Left lung (tissue), 10 donors: ENCODE data around the gene ITGB6. TPM values are rescaled to one million over a fixed set of nuclear protein-coding genes. Genes with fewer than 3 reads are reported as not detected.

Source experiments
- ATAC-seq: fragments of 200-7000 bp; cut with Tn5 transposase; one replicate; pipeline ENCODE4 v1.9.1; 2020; ENCODE audit warnings: moderate library complexity
- DNase-seq, 4 donors: peaks; one replicate each; pipeline ENCODE4 v3.0.0-alpha.2; 2013 to 2020
- H3K27ac ChIP-seq, 2 donors: fragments of 200-600 bp; sonication (generic) in 1 of 2; one replicate each; pipeline versions ENCODE4 v1.5.0 to v1.8.0; 2020 to 2021
- H3K27me3 ChIP-seq, 2 donors: fragments of 200-600 bp; sonication (generic) in 1 of 2; one replicate each; pipeline versions ENCODE4 v1.5.0 to v1.8.0; 2020 to 2021
- H3K36me3 ChIP-seq, 2 donors: fragments of 200-600 bp; sonication (generic) in 1 of 2; one replicate each; pipeline versions ENCODE4 v1.5.0 to v1.8.0; 2020 to 2021
- H3K4me1 ChIP-seq, 2 donors: fragments of 200-600 bp; one replicate each; pipeline ENCODE4 v1.8.0; 2021
- H3K4me3 ChIP-seq, 2 donors: fragments of 200-600 bp; sonication (generic) in 1 of 2; one replicate each; pipeline versions ENCODE4 v1.5.0 to v1.8.0; 2020 to 2021; ENCODE audit warnings: mild to moderate bottlenecking in 1 of 2
- H3K9me3 ChIP-seq, 2 donors: fragments of 200-600 bp; sonication (generic) in 1 of 2; one replicate each; pipeline versions ENCODE4 v1.5.0 to v1.8.0; 2020 to 2021
- intact Hi-C, 2 donors: fragments of 100-400 bp; cut with DNase I; formaldehyde crosslinking; loops; one replicate each; pipeline versions ENCODE4 v1.11.2 to v1.14.2; 2022
- polyA plus RNA-seq, 6 donors: library from polyadenylated mRNA; unstranded; fragments of 120-200 nt; gene quantifications; one replicate each; pipeline ENCODE4 v1.2.1, GENCODE V29; 2013; ENCODE audit not compliant: insufficient read length in 6 of 6
- total RNA-seq, 2 donors: library from RNA; stranded (reverse); fragmentation: NEBNext Ultra II Directional; extraction: Animal tissue kit (Norgen Biotek cat#: 25700); gene quantifications; one replicate each; pipeline ENCODE4 v1.2.1, GENCODE V29; 2021
- TF ChIP-seq, protein P1 (sequence below), 2 donors: fragments of 200-600 bp; sonication (generic) in 1 of 2; IDR thresholded peaks; one replicate each; pipeline versions ENCODE4 v1.5.0 to v1.8.0; 2021; ENCODE audit warnings: antibody characterized with exemption in 2 of 2
- donor health status: DM: no; HTN: yes; CAD: no.
- donor health status: DM: no; HTN: no; CAD: no.

ITGB6 gene
- total and polyA plus RNA-seq, 8 donors: 4.4 to 227 (median 8.5) TPM

DNA sequence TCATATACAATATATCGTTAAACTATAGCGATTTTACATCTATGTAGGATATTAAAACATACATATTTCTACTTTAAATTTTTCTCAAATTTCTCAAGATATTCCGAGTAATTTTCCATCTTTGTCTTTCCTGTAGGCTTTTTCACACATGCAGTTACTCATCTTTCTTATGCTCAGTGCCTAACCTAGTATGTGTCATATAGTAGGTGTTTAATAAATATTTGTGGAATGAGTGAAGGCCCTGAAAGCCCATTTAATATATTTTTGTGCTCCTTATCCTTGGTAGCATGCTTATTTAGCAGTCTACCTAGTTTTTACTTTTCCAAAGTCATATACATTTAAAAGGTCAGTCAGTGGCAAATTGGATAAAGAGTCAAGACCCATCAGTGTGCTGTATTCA, 67.3 kb downstream of the ITGB6 start:
- ATAC-seq (no peak), DNase-seq (no peak)
- intact Hi-C loops: no loop called here
- Histone ChIP-seq H3K4me3 (no peak overlapping the region), H3K36me3 (no peaks in the 10 kb centered on the region), H3K27me3 (no peaks in the 10 kb centered on the region), H3K9me3 (no peaks in the 10 kb centered on the region), H3K27ac (no peak overlapping the region), H3K4me1 (no peaks in the 10 kb centered on the region)
- TF ChIP-seq, protein P1, sequence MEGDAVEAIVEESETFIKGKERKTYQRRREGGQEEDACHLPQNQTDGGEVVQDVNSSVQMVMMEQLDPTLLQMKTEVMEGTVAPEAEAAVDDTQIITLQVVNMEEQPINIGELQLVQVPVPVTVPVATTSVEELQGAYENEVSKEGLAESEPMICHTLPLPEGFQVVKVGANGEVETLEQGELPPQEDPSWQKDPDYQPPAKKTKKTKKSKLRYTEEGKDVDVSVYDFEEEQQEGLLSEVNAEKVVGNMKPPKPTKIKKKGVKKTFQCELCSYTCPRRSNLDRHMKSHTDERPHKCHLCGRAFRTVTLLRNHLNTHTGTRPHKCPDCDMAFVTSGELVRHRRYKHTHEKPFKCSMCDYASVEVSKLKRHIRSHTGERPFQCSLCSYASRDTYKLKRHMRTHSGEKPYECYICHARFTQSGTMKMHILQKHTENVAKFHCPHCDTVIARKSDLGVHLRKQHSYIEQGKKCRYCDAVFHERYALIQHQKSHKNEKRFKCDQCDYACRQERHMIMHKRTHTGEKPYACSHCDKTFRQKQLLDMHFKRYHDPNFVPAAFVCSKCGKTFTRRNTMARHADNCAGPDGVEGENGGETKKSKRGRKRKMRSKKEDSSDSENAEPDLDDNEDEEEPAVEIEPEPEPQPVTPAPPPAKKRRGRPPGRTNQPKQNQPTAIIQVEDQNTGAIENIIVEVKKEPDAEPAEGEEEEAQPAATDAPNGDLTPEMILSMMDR (IDR thresholded peaks at IDR 0.05): no peak

DNA sequence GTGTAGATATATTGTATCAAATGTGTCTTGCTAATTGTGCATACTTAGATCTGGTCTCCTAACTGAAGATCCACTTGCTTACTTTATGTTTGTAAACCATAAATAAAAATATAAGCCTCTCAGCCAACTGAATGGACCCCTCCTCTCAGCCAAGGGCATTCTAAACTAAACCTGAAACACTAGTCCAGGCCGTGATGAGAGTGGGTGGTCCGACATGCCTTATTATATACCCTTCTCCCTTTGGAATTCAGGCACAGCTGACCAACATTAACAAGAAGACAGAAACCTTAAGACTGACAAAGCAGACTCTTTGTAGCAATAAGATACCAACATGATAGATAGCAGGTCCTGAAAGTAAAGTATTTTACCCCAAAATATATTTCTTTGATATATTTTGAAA, 73.3 kb downstream of the ITGB6 start:
- Histone ChIP-seq H3K36me3 (peaks cover 0 to 10% of the 10 kb centered on the region in 2 donors), H3K27me3 (no peaks in the 10 kb centered on the region), H3K9me3 (no peaks in the 10 kb centered on the region), H3K4me1 (no peaks in the 10 kb centered on the region), H3K27ac (no peak overlapping the region), H3K4me3 (no peak overlapping the region)
- ATAC-seq (no peak), DNase-seq (no peak)
- intact Hi-C loops: no loop called here
- TF ChIP-seq, protein P1 (IDR thresholded peaks at IDR 0.05): no peak

DNA sequence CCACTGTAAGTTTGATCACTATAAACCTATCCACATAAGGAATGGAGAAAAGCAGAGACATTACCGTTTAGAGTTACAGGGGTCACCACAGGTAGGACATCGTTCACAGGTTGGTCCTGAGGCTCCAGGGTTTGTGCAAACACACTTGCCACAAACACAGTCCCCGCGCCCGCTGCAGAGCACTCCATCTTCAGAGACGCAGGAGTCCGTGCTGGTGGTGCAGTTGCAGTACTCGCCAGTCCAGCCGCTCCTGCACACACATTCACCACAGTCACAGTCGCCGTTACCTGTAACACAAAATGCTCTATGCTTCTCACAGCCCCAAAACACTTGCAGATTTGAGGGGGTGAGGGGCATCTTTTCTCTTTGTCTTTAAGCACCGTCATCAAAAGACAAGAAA, 73.8 kb downstream of the ITGB6 start:
- peaks cover 0 to 10% of the 10 kb centered on the region in 2 donors for H3K36me3 ChIP-seq
- H3K27ac ChIP-seq: no peak overlapping the region
- H3K27me3 ChIP-seq: no peaks in the 10 kb centered on the region
- H3K4me3 ChIP-seq: no peak overlapping the region
- intact Hi-C loops: no loop called here
- no peak for ATAC-seq
- peak in 1 of 4 donors; percentile 59 for DNase-seq
- H3K4me1 ChIP-seq: no peaks in the 10 kb centered on the region
- no peaks in the 10 kb centered on the region for H3K9me3 ChIP-seq
- TF ChIP-seq, protein P1 (IDR thresholded peaks at IDR 0.05): no peak

DNA sequence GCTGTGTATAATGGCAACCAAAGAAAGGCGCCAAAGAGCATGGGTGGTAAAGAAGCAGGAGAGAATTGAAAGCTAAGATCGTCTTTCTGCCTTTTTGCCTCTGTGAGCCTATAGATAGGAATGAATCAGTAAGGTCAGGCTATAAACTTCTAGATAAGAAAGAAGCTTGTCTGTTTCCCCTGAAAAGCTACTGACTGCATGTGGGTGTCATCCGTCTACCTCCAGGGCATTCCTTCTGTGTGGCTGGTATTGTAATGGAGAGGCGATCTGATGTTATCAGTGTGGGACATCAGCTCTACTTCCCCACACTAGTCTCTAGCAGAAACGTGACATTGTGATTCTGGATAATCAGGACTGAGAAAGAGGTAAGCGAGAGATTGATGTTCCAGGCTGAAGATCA, 74.2 kb downstream of the ITGB6 start:
- DNase-seq (no peak), ATAC-seq (no peak)
- no peaks in the 10 kb centered on the region for H3K27me3 ChIP-seq
- no peak overlapping the region for H3K4me3 ChIP-seq
- intact Hi-C loops: no loop called here
- H3K9me3 ChIP-seq: no peaks in the 10 kb centered on the region
- TF ChIP-seq, protein P1 (IDR thresholded peaks at IDR 0.05): no peak
- H3K27ac ChIP-seq: no peak overlapping the region
- H3K4me1 ChIP-seq: no peaks in the 10 kb centered on the region
- peaks cover 0 to 10% of the 10 kb centered on the region in 2 donors for H3K36me3 ChIP-seq

DNA sequence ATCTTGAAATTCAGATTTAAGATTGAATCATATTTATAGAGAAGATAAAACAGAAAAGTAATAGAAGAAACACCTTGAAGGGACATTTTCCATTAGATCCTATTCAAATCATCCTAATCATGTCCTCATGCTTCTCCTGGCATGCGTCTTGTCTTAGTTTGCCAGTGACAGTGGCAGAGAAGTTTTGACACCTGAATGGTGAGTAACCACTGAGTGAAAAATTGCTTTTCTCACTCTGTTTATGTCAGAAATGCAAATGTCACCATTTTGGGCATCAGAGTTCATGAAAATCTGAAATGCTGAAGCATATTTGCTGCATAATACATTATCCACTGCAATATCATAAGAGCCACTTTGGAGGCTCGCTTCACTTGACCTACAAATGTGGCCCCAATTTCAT, 74.7 kb downstream of the ITGB6 start:
- intact Hi-C loops: no loop called here

More for the DNA sequence above, 74.7 kb downstream of the ITGB6 start:
- Histone ChIP-seq H3K27ac (no peak overlapping the region), H3K36me3 (peaks cover 0 to 10% of the 10 kb centered on the region in 2 donors), H3K4me1 (no peaks in the 10 kb centered on the region), H3K27me3 (no peaks in the 10 kb centered on the region), H3K9me3 (no peaks in the 10 kb centered on the region), H3K4me3 (no peak overlapping the region)
- TF ChIP-seq, protein P1 (IDR thresholded peaks at IDR 0.05): no peak
- ATAC-seq (no peak), DNase-seq (no peak)
